Smooth muscle cell (in vitro differentiated cells): ENCODE data around the gene BUB3. TPM values are rescaled to one million over a fixed set of nuclear protein-coding genes. Genes with fewer than 3 reads are reported as not detected.

ENCODE experiments used
- DNase-seq: peaks from one replicate; lab custom pipeline; 2025; ENCODE audit not compliant: unreplicated experiment; lab: John Stamatoyannopoulos, UW
- H2AFZ ChIP-seq: fragments of 200-600 bp; sonication (generic); 2 replicates; pipeline ENCODE4 v1.6.0; 2016; ENCODE audit warnings: antibody characterized with exemption, low read depth, mild to moderate bottlenecking
- H3F3A ChIP-seq: fragments of 200-600 bp; sonication (generic); 2 replicates; pipeline ENCODE4 v1.6.0; 2017; ENCODE audit warnings: antibody characterized with exemption, low read depth
- H3K27ac ChIP-seq: fragments of 200-600 bp; sonication (generic); 2 replicates; pipeline ENCODE4 v1.5.1; 2016; ENCODE audit warnings: low read depth, mild to moderate bottlenecking
- H3K27me3 ChIP-seq: fragments of 200-600 bp; sonication (generic); 2 replicates; pipeline ENCODE4 v1.6.1; 2016; ENCODE audit warnings: low read depth, mild to moderate bottlenecking
- H3K36me3 ChIP-seq: fragments of 200-600 bp; sonication (generic); 2 replicates; pipeline ENCODE4 v1.5.1; 2016; ENCODE audit warnings: low read depth
- H3K4me1 ChIP-seq: fragments of 200-600 bp; sonication (generic); 2 replicates; pipeline ENCODE4 v1.5.1; 2016; ENCODE audit warnings: low read depth
- H3K4me2 ChIP-seq: fragments of 200-600 bp; sonication (generic); 2 replicates; pipeline ENCODE4 v1.6.0; 2016; ENCODE audit warnings: mild to moderate bottlenecking
- H3K4me3 ChIP-seq: fragments of 200-600 bp; sonication (generic); 2 replicates; pipeline ENCODE4 v1.5.1; 2016; ENCODE audit warnings: mild to moderate bottlenecking
- H3K79me2 ChIP-seq: fragments of 200-600 bp; sonication (generic); 2 replicates; pipeline ENCODE4 v1.6.0; 2016; ENCODE audit warnings: low read depth, mild to moderate bottlenecking
- H3K9ac ChIP-seq: fragments of 200-600 bp; sonication (generic); 2 replicates; pipeline ENCODE4 v1.6.0; 2016; ENCODE audit warnings: low read depth
- H3K9me3 ChIP-seq: fragments of 200-600 bp; sonication (generic); replicated peaks from 2 replicates; pipeline ENCODE4 v1.5.1; 2016; ENCODE audit warnings: low read depth
- H4K20me1 ChIP-seq: fragments of 200-600 bp; sonication (generic); 2 replicates; pipeline ENCODE4 v1.6.0; 2016; ENCODE audit warnings: low read depth
- WGBS: methylation state at CpG from one replicate; pipeline ENCODE4 v1.1.7; 2016; ENCODE audit warnings: low lambda C conversion rate; 5-methylcytosine and 5-hydroxymethylcytosine counted together
- polyA plus RNA-seq: library from polyadenylated mRNA; unstranded; fragments of >200 nt; fragmentation: Nextera tagmentation; extraction: Ambion mirVana; gene quantifications from 2 replicates; pipeline ENCODE4 v1.2.1, GENCODE V29; 2016
- total RNA-seq: library from RNA; depleted of rRNA; stranded (reverse); fragments of >200 nt; gene quantifications from 2 replicates; pipeline ENCODE4 v1.2.3, GENCODE V29; 2014
- TF ChIP-seq, protein P1 (sequence below): fragments of 200-600 bp; sonication (generic); IDR thresholded peaks from 2 replicates; pipeline ENCODE4 v1.5.1; 2017; ENCODE audit warnings: borderline replicate concordance, mild to moderate bottlenecking, antibody characterized with exemption; ENCODE audit not compliant: insufficient read depth, poor library complexity, severe bottlenecking

The BUB3 gene, protein sequence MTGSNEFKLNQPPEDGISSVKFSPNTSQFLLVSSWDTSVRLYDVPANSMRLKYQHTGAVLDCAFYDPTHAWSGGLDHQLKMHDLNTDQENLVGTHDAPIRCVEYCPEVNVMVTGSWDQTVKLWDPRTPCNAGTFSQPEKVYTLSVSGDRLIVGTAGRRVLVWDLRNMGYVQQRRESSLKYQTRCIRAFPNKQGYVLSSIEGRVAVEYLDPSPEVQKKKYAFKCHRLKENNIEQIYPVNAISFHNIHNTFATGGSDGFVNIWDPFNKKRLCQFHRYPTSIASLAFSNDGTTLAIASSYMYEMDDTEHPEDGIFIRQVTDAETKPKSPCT
- total RNA-seq (78.4 and 95.2 TPM in 2 replicates), polyA plus RNA-seq (75.3 and 81.6 TPM in 2 replicates)

DNA sequence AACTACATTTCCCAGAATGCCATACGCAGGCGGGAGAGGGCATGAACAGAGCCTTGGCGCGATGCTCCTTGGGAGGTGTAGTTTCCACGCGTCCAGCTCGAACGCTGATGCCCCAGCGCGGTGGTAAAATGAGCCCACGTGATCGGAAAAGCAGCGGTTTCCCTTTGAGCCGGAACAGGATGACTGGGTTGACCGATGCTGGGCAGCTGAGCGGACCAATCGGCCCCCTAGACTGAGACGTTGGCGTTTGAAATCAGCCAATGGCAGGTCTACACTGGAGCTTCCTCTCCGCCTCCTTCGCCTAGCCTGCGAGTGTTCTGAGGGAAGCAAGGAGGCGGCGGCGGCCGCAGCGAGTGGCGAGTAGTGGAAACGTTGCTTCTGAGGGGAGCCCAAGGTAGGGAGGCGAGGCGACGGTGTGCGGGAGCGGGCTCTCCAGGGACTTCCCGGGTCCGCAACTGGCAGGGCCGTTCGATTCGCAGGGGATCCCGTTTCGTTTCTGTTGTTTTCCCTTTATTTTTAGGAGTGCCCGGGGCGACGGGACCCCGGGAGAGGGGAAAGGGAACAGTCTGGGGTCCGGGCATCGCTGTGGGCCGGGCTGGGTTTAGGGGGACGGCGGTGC is at the start of gene BUB3:
Gene BUB3, plus strand, starts transcription at position 311 of the 619 bp plus-strand sequence. CDS start 516 bp downstream, outside the sequence.
- TF ChIP-seq, protein P1, sequence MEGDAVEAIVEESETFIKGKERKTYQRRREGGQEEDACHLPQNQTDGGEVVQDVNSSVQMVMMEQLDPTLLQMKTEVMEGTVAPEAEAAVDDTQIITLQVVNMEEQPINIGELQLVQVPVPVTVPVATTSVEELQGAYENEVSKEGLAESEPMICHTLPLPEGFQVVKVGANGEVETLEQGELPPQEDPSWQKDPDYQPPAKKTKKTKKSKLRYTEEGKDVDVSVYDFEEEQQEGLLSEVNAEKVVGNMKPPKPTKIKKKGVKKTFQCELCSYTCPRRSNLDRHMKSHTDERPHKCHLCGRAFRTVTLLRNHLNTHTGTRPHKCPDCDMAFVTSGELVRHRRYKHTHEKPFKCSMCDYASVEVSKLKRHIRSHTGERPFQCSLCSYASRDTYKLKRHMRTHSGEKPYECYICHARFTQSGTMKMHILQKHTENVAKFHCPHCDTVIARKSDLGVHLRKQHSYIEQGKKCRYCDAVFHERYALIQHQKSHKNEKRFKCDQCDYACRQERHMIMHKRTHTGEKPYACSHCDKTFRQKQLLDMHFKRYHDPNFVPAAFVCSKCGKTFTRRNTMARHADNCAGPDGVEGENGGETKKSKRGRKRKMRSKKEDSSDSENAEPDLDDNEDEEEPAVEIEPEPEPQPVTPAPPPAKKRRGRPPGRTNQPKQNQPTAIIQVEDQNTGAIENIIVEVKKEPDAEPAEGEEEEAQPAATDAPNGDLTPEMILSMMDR = no peak
- Histone ChIP-seq H2AFZ (peak within 1 kb of the TSS; percentile 98), H3K4me2 (peak within 1 kb of the TSS; percentile 87), H3K36me3 (peaks cover 8% of the 10 kb centered on the region), H3K27ac (peak within 1 kb of the TSS; percentile 64), H3K9me3 (no peaks in the 10 kb centered on the region), H3K27me3 (peaks cover 43% of the 10 kb centered on the region), H4K20me1 (peaks cover 44% of the 10 kb centered on the region), H3K79me2 (peaks cover 44% of the 10 kb centered on the region), H3K4me1 (peaks cover 32% of the 10 kb centered on the region), H3F3A (no peaks in the 10 kb centered on the region), H3K4me3 (peak within 1 kb of the TSS; percentile 97), H3K9ac (peak within 1 kb of the TSS; percentile 85)
- peak; percentile 79 for DNase-seq
- under 1% methylated on average over 41 of the region's 50 CpGs for WGBS

DNA sequence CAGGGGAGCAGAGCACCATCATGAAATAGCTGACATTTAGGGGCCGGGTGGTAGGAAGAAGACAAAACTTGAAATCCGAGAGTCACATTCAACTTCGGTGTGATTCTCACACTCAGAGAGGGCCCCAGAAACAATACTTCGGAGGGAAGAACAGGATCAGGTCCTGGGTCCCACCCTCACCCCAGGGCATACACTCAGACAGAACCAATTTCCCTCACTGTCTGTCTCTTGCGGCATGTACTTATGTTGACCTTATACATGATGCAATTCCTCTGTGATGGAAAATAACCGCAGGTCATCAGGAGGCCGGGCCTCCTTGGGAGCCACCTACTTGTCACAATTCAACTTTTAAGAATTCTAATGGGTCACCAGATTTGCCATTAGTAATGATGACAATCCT is 44.7 kb upstream of the BUB3 start:
- no peak overlapping the region for H3K27ac ChIP-seq

DNA sequence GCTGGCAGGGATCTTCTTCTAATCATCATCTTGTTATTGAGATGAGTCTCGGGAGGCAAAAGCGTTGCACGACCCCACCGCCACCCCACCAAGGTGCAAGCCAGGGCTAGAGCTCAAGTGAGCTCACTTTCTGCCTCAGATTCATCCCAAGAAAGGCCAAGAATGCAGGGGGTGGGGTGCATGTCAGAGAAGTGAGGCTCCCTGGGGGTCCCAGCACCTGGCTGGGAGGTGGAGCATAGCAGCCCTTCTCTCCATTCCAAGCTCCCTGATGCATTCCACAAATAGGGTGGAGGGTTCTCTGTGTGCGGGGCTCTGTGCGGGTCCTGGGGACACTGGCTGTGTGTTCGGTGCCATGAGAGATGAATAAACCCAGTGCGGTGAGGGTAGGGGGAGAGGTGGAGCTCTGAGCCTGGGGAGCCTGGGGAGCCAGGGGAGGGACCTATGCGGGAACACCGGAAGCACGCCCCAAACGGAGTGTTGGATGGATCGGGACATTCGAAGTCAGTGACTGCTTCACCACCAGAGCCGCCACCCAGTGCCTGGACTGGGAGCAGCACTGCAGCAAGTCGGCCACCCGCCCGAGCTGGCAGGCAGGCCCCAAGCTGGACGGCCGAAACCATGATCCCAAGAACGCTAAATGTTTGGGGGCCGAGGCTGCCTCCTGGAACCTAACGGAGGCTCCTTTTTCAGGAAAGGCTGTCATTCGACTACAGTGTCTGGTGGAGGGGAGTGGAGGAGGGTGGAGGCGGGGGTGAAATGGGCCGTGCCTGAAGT is 36.4 kb upstream of the BUB3 start:
- Histone ChIP-seq H3K4me1 (no peaks in the 10 kb centered on the region), H2AFZ (no peak overlapping the region), H3K79me2 (no peaks in the 10 kb centered on the region), H3K36me3 (no peaks in the 10 kb centered on the region), H4K20me1 (no peaks in the 10 kb centered on the region), H3K4me2 (no peak overlapping the region), H3K27ac (no peak overlapping the region), H3F3A (no peaks in the 10 kb centered on the region), H3K9ac (no peak overlapping the region), H3K9me3 (no peaks in the 10 kb centered on the region), H3K4me3 (no peak overlapping the region), H3K27me3 (peaks cover 77% of the 10 kb centered on the region)
- TF ChIP-seq, protein P1 = no peak
- WGBS = 42% methylated on average over 26 of the region's 26 CpGs
- no peak for DNase-seq

More for the DNA sequence above, 44.7 kb upstream of the BUB3 start:
- Histone ChIP-seq H3K27me3 (peaks cover 17% of the 10 kb centered on the region), H3K4me3 (no peak overlapping the region), H2AFZ (no peak overlapping the region), H3K4me2 (no peak overlapping the region), H3F3A (no peaks in the 10 kb centered on the region), H3K36me3 (no peaks in the 10 kb centered on the region), H3K79me2 (no peaks in the 10 kb centered on the region), H4K20me1 (no peaks in the 10 kb centered on the region), H3K4me1 (no peaks in the 10 kb centered on the region), H3K9ac (no peak overlapping the region), H3K9me3 (no peaks in the 10 kb centered on the region)
- WGBS = 65% methylated on average over 7 of the region's 7 CpGs
- TF ChIP-seq, protein P1 = no peak
- DNase-seq = no peak
